ENCODE data around the gene DES.

The DES gene

GRCh38 chr2:219410390-219410789 lies 7.8 kb upstream of the DES start:
- no peak for TF ChIP-seq POLR2A (IDR thresholded peaks at IDR 0.05; ENCODE audit: extremely low read depth, insufficient read length)
- TF ChIP-seq, protein P1, sequence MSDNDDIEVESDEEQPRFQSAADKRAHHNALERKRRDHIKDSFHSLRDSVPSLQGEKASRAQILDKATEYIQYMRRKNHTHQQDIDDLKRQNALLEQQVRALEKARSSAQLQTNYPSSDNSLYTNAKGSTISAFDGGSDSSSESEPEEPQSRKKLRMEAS (IDR thresholded peaks at IDR 0.05; ENCODE audit: low read depth, low read length), result no peak
- TF ChIP-seq MYC (IDR thresholded peaks at IDR 0.05; ENCODE audit: low read depth, low read length), result no peak
- TF ChIP-seq, protein P2, sequence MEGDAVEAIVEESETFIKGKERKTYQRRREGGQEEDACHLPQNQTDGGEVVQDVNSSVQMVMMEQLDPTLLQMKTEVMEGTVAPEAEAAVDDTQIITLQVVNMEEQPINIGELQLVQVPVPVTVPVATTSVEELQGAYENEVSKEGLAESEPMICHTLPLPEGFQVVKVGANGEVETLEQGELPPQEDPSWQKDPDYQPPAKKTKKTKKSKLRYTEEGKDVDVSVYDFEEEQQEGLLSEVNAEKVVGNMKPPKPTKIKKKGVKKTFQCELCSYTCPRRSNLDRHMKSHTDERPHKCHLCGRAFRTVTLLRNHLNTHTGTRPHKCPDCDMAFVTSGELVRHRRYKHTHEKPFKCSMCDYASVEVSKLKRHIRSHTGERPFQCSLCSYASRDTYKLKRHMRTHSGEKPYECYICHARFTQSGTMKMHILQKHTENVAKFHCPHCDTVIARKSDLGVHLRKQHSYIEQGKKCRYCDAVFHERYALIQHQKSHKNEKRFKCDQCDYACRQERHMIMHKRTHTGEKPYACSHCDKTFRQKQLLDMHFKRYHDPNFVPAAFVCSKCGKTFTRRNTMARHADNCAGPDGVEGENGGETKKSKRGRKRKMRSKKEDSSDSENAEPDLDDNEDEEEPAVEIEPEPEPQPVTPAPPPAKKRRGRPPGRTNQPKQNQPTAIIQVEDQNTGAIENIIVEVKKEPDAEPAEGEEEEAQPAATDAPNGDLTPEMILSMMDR (IDR thresholded peaks at IDR 0.05; ENCODE audit: low read depth, low read length), result no peak
- H3K4me3 ChIP-seq (ENCODE audit: low read depth, low read length), result no peak overlapping the region

DNA sequence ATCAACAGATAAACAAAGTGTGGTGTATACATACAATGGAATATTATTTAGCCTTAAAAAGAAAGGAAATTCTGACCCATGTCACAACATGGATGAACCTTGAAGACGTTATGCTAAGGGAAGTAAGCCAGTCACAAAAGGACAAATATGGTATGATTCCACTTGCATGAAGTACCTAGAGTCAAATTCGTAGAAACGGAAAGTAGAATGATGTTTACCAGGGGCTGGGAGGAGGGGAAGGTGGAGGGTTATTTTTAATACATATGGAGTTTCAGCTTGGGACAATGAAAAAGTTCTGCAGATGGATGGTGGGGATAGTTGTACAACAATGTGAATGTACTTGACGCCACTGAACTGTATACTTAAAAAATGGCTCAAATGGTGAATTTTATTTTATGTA lies 3.3 kb upstream of the DES start:
- TF ChIP-seq MYC (IDR thresholded peaks at IDR 0.05; ENCODE audit: low read depth, low read length) (no peak), POLR2A (IDR thresholded peaks at IDR 0.05; ENCODE audit: extremely low read depth, insufficient read length) (no peak)
- TF ChIP-seq, protein P1 (IDR thresholded peaks at IDR 0.05; ENCODE audit: low read depth, low read length), result no peak
- TF ChIP-seq, protein P2 (IDR thresholded peaks at IDR 0.05; ENCODE audit: low read depth, low read length), result no peak
- H3K4me3 ChIP-seq (ENCODE audit: low read depth, low read length), result no peak overlapping the region
- DNase-seq (ENCODE audit: low read depth), result no peak

More at GRCh38 chr2:219410390-219410789, 7.8 kb upstream of the DES start:
- no peak for DNase-seq (ENCODE audit: low read depth)

GRCh38 chr2:219415580-219416234 lies 2.5 kb upstream of the DES start:
- no peak for TF ChIP-seq MYC (IDR thresholded peaks at IDR 0.05; ENCODE audit: low read depth, low read length)
- TF ChIP-seq, protein P1 (IDR thresholded peaks at IDR 0.05; ENCODE audit: low read depth, low read length), result no peak

DNA sequence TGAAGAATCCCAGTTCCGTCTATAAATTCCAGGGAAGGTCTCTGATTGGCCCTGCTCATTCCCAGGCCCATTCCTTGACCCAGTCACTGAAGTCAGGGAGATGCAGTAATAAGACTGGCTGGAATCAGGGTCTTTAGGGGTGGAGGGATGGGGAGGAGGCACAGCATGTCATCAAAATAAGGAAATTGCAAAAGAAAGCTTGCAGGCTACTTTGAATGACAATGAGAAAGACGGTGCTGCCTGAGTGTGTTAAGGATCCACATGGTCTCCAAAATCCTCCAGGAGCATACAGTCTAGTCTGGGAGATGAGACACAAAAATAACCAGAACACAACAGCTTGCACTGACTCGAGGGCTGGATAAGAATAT lies 2.0 kb upstream of the DES start:
- peak; percentile 74 for DNase-seq (ENCODE audit: low read depth)
- TF ChIP-seq MYC (IDR thresholded peaks at IDR 0.05; ENCODE audit: low read depth, low read length), result peak; percentile 56
- TF ChIP-seq, protein P1 (IDR thresholded peaks at IDR 0.05; ENCODE audit: low read depth, low read length), result peak; percentile 54
- peak; percentile 14 for TF ChIP-seq POLR2A (IDR thresholded peaks at IDR 0.05; ENCODE audit: extremely low read depth, insufficient read length)
- TF ChIP-seq, protein P2 (IDR thresholded peaks at IDR 0.05; ENCODE audit: low read depth, low read length), result no peak
- no peak overlapping the region for H3K4me3 ChIP-seq (ENCODE audit: low read depth, low read length)

More at GRCh38 chr2:219415580-219416234, 2.5 kb upstream of the DES start:
- DNase-seq (ENCODE audit: low read depth), result no peak
- no peak overlapping the region for H3K4me3 ChIP-seq (ENCODE audit: low read depth, low read length)

GRCh38 chr2:219416938-219417337 lies 1.2 kb upstream of the DES start:
- TF ChIP-seq, protein P1 (IDR thresholded peaks at IDR 0.05; ENCODE audit: low read depth, low read length), result no peak
- TF ChIP-seq POLR2A (IDR thresholded peaks at IDR 0.05; ENCODE audit: extremely low read depth, insufficient read length) (no peak), MYC (IDR thresholded peaks at IDR 0.05; ENCODE audit: low read depth, low read length) (no peak)
- TF ChIP-seq, protein P2 (IDR thresholded peaks at IDR 0.05; ENCODE audit: low read depth, low read length), result no peak
- no peak overlapping the region for H3K4me3 ChIP-seq (ENCODE audit: low read depth, low read length)
- no peak for DNase-seq (ENCODE audit: low read depth)

GRCh38 chr2:219417374-219417773 lies 803 bp upstream of the DES start:
- H3K4me3 ChIP-seq (ENCODE audit: low read depth, low read length), result no peak overlapping the region
- DNase-seq (ENCODE audit: low read depth), result peak; percentile 45
- TF ChIP-seq, protein P1 (IDR thresholded peaks at IDR 0.05; ENCODE audit: low read depth, low read length), result no peak
- TF ChIP-seq MYC (IDR thresholded peaks at IDR 0.05; ENCODE audit: low read depth, low read length) (no peak), POLR2A (IDR thresholded peaks at IDR 0.05; ENCODE audit: extremely low read depth, insufficient read length) (no peak)
- TF ChIP-seq, protein P2 (IDR thresholded peaks at IDR 0.05; ENCODE audit: low read depth, low read length), result no peak
